GM12878 (cell line): ENCODE results near the gene HCFC1R1. TPM values are rescaled to one million over a fixed set of nuclear protein-coding genes. Genes with fewer than 3 reads are reported as not detected.

Experiments
- ATAC-seq: fragments of 200-7000 bp; cut with Tn5 transposase; 3 replicates; pipeline ENCODE4 v1.9.1; 2020; ENCODE audit warnings: mild to moderate bottlenecking, moderate library complexity
- BruUV-seq: library from RNA; stranded (reverse); fragments of 400-500 nt; replicated peaks from 2 replicates; lab custom pipeline; 2021; lab: Mats Ljungman, UMichigan
- CTCF ChIA-PET: fragments of 300-600 bp; sonication (Branson Sonifier 250); formaldehyde crosslinking; extraction: SDS; loops from one replicate; lab custom pipeline; 2021; ENCODE audit warnings: inconsistent platforms; lab: Yijun Ruan, JAX
- POLR2A ChIA-PET: fragments of 350-600 bp; formaldehyde crosslinking; extraction: SDS; loops from one replicate; lab custom pipeline; 2021; ENCODE audit warnings: inconsistent platforms; lab: Charles Lee
- RAD21 ChIA-PET: fragments of 300-600 bp; sonication (Branson Sonifier 250); formaldehyde crosslinking; loops from one replicate; lab custom pipeline; 2023; ENCODE audit warnings: antibody characterized with exemption; ENCODE audit not compliant: unreplicated experiment; lab: Charles Lee
- SMC1A ChIA-PET: fragments of 300-600 bp; sonication (Branson Sonifier 250); formaldehyde crosslinking; loops from one replicate; lab custom pipeline; 2023; ENCODE audit not compliant: unreplicated experiment, uncharacterized antibody; lab: Charles Lee
- DNase-seq: peaks from one replicate; pipeline ENCODE4 v3.0.0-alpha.2; 2011; ENCODE audit warnings: low read depth, low spot score
- FAIRE-seq: peaks from 3 replicates; lab custom pipeline; 2011; peaks lifted over from hg19 to GRCh38; lab: Jason Lieb, UNC
- H2AFZ ChIP-seq: 2 replicates; pipeline ENCODE4 v1.6.0; 2011; ENCODE audit warnings: low read depth, low read length, control low read depth; ENCODE audit not compliant: control insufficient read depth
- H3K27ac ChIP-seq: 2 replicates; pipeline ENCODE4 v1.5.1; 2011; ENCODE audit warnings: control low read depth; ENCODE audit not compliant: control insufficient read depth, insufficient read depth
- H3K27me3 ChIP-seq, 2 experiments: replicated peaks in 1 of 2; 2 replicates each; pipeline versions ENCODE4 v1.6.0 to v1.6.1; 2011; ENCODE audit warnings: low read length in 1 of 2; ENCODE audit not compliant: control insufficient read depth in 2 of 2, insufficient read depth in 2 of 2
- H3K36me3 ChIP-seq, 2 experiments: 2 replicates each; pipeline ENCODE4 v1.5.1; 2011; ENCODE audit warnings: low read length in 1 of 2; ENCODE audit not compliant: control insufficient read depth in 2 of 2, insufficient read depth in 2 of 2
- H3K4me1 ChIP-seq: 2 replicates; pipeline ENCODE4 v1.6.1; 2011; ENCODE audit warnings: mild to moderate bottlenecking, low read length, moderate library complexity, mixed read lengths; ENCODE audit not compliant: control insufficient read depth, insufficient read depth
- H3K4me2 ChIP-seq: 2 replicates; pipeline ENCODE4 v1.6.0; 2011; ENCODE audit warnings: control low read depth; ENCODE audit not compliant: control insufficient read depth, insufficient read depth
- H3K4me3 ChIP-seq: fragments of 200-600 bp; sonication (generic); 2 replicates; pipeline ENCODE4 v1.5.1; 2016
- H3K79me2 ChIP-seq: 2 replicates; pipeline ENCODE4 v1.6.0; 2011; ENCODE audit warnings: low read length; ENCODE audit not compliant: control insufficient read depth, insufficient read depth
- H3K9ac ChIP-seq: 2 replicates; pipeline ENCODE4 v1.8.0; 2011; ENCODE audit warnings: low read length, control low read depth, mixed read lengths; ENCODE audit not compliant: control insufficient read depth, insufficient read depth
- H3K9me3 ChIP-seq: replicated peaks from 3 replicates; pipeline ENCODE4 v1.5.1; 2011; ENCODE audit warnings: mild to moderate bottlenecking, low read length; ENCODE audit not compliant: control insufficient read depth, insufficient read depth
- H4K20me1 ChIP-seq: 2 replicates; pipeline ENCODE4 v1.6.0; 2011; ENCODE audit not compliant: control insufficient read depth, insufficient read depth
- CEBPB ChIP-seq, 2 experiments: fragments of 150-350 bp in 1 of 2; IDR thresholded peaks; 2 replicates each; pipeline ENCODE4 v1.6.1; 2012 to 2014; ENCODE audit warnings: low read depth in 2 of 2, low read length in 2 of 2, borderline replicate concordance in 1 of 2, inconsistent platforms in 1 of 2
- CREB1 ChIP-seq: IDR thresholded peaks from 2 replicates; pipeline ENCODE4 v1.6.1; 2012; ENCODE audit warnings: low read depth, mild to moderate bottlenecking, inconsistent platforms
- EZH2 ChIP-seq: IDR thresholded peaks from 2 replicates; pipeline ENCODE4 v1.6.1; 2012; ENCODE audit warnings: low read depth, mild to moderate bottlenecking, control low read depth, inconsistent platforms, low read length, borderline replicate concordance; ENCODE audit not compliant: control insufficient read depth
- FOS ChIP-seq: IDR thresholded peaks from 3 replicates; pipeline ENCODE4 v1.6.1; 2011; ENCODE audit warnings: borderline replicate concordance; ENCODE audit not compliant: insufficient read length; ENCODE audit errors: extremely low read depth
- HCFC1 ChIP-seq: fragments of 150-350 bp; IDR thresholded peaks from 2 replicates; pipeline ENCODE4 v1.6.1; 2014; ENCODE audit warnings: low read length
- IKZF1 ChIP-seq: fragments of 450-650 bp; conservative IDR thresholded peaks from 2 replicates; pipeline ENCODE4 v1.6.1; 2017; ENCODE audit warnings: antibody characterized with exemption, mild to moderate bottlenecking
- MTA2 ChIP-seq: fragments of 450-650 bp; IDR thresholded peaks from 2 replicates; pipeline ENCODE4 v1.6.1; 2016; ENCODE audit warnings: low read depth, mild to moderate bottlenecking, moderate library complexity
- NFIC ChIP-seq: IDR thresholded peaks from 2 replicates; pipeline ENCODE4 v1.6.1; 2012; ENCODE audit warnings: low read depth, mild to moderate bottlenecking, inconsistent platforms, low read length, moderate library complexity
- NR2C2 ChIP-seq: IDR thresholded peaks from 2 replicates; pipeline ENCODE4 v1.6.1; 2011; ENCODE audit warnings: borderline replicate concordance, low read depth; ENCODE audit not compliant: control insufficient read depth, insufficient read length
- NRF1 ChIP-seq: conservative IDR thresholded peaks from 2 replicates; pipeline ENCODE4 v1.6.1; 2011; ENCODE audit warnings: mild to moderate bottlenecking, low read depth, low read length, improper control_type of control experiment
- POLR2AphosphoS5 ChIP-seq: IDR thresholded peaks from 2 replicates; pipeline ENCODE4 v1.6.1; 2011; ENCODE audit warnings: mild to moderate bottlenecking, low read length, inconsistent platforms
- POU2F2 ChIP-seq: IDR thresholded peaks from 3 replicates; pipeline ENCODE4 v1.6.1; 2011; ENCODE audit warnings: low read depth, mild to moderate bottlenecking, low read length, borderline replicate concordance
- RAD51 ChIP-seq: fragments of 450-650 bp; IDR thresholded peaks from 2 replicates; pipeline ENCODE4 v1.6.1; 2016; ENCODE audit warnings: moderate library complexity, mild to moderate bottlenecking, inconsistent platforms
- RCOR1 ChIP-seq: conservative IDR thresholded peaks from 2 replicates; pipeline ENCODE4 v1.6.1; 2012; ENCODE audit warnings: low read depth, low read length, improper control_type of control experiment
- RELA ChIP-seq: fragments of 450-650 bp; IDR thresholded peaks from 2 replicates; pipeline ENCODE4 v1.8.0; 2014; ENCODE audit warnings: borderline replicate concordance; ENCODE audit not compliant: partially characterized antibody
- SMC3 ChIP-seq: IDR thresholded peaks from 2 replicates; pipeline ENCODE4 v1.6.1; 2011; ENCODE audit warnings: low read length, improper control_type of control experiment, borderline replicate concordance
- SREBF1 ChIP-seq: IDR thresholded peaks from 2 replicates; pipeline ENCODE4 v1.6.1; 2012; ENCODE audit warnings: mild to moderate bottlenecking, low read length
- SREBF2 ChIP-seq: IDR thresholded peaks from 2 replicates; pipeline ENCODE4 v1.6.1; 2012; ENCODE audit warnings: mild to moderate bottlenecking, low read length
- STAT3 ChIP-seq: IDR thresholded peaks from 2 replicates; pipeline ENCODE4 v1.6.1; 2011; ENCODE audit warnings: low read depth, low read length, improper control_type of control experiment
- WGBS: methylation state at CpG from one replicate; pipeline ENCODE4 v1.1.6; 2016; ENCODE audit warnings: low lambda C conversion rate; ENCODE audit not compliant: insufficient replicate concordance, insufficient coverage; ENCODE audit errors: missing lambda C conversion rate; 5-methylcytosine and 5-hydroxymethylcytosine counted together
- in situ Hi-C: fragments of 300-500 bp; cut with MboI; formaldehyde crosslinking; loops from 9 replicates; pipeline ENCODE4 v1.14.3; 2018; ENCODE audit warnings: mixed read lengths
- intact Hi-C: fragments of 100-400 bp; cut with micrococcal nuclease; formaldehyde crosslinking; loops from one replicate; pipeline ENCODE4 v1.14.2; 2022; ENCODE audit not compliant: unreplicated experiment
- polyA plus RNA-seq, 11 experiments: library from polyadenylated mRNA; depleted of rRNA in 4 of 11; unstranded in 6 of 11; stranded (reverse) in 5 of 11; fragments of >200 nt; fragmentation: Nextera tagmentation in 4 of 11; fragmentation: Illumina TruSeq in 1 of 11; extraction: Ambion mirVana in 4 of 11; extraction: Trizol in 1 of 11; gene quantifications; 1 replicate in 1 of 11; 2 replicates in 10 of 11; pipeline versions ENCODE4 v1.2.1 to v1.2.3, GENCODE V29; 2011 to 2016; ENCODE audit warnings: inconsistent platforms in 2 of 11, missing spikeins in 2 of 11, low read depth in 1 of 11
- total RNA-seq, 4 experiments: library from RNA; depleted of rRNA in 3 of 4; stranded (reverse); fragments of >200 nt in 3 of 4; fragmentation: Illumina TruSeq in 1 of 4; extraction: Trizol in 1 of 4; gene quantifications; 2 replicates each; pipeline versions ENCODE4 v1.2.1 to v1.2.3, GENCODE V29; 2013 to 2021
- TF ChIP-seq, protein P1 (sequence below): fragments of 450-650 bp; conservative IDR thresholded peaks from 2 replicates; pipeline ENCODE4 v1.6.1; 2017; ENCODE audit warnings: mild to moderate bottlenecking, moderate library complexity
- TF ChIP-seq, protein P2 (sequence below): fragments of 450-650 bp; formaldehyde crosslinking; IDR thresholded peaks from 2 replicates; pipeline ENCODE4 v1.4.0; 2022; ENCODE audit warnings: mild to moderate bottlenecking, moderate library complexity

HCFC1R1 gene
- total and polyA plus RNA-seq, 10 of the 15 experiments (the other 5 are each of a cell fraction or from before 2014, with no cell fraction given): 2.8 to 42.5 (median 20.4) TPM

GRCh38 chr16:2983706-2984136 is 40.0 kb downstream of the HCFC1R1 start:
- Histone ChIP-seq H3K79me2 (peaks cover 11% of the 10 kb centered on the region), H4K20me1 (no peaks in the 10 kb centered on the region), H3K27me3 (no peaks in the 10 kb centered on the region), H3K9ac (no peak overlapping the region), H2AFZ (peak overlapping the region; percentile 72), H3K4me3 (peak overlapping the region; percentile 17), H3K27ac (no peak overlapping the region), H3K4me2 (peak overlapping the region; percentile 69), H3K36me3 (no peaks in the 10 kb centered on the region), H3K9me3 (no peaks in the 10 kb centered on the region), H3K4me1 (peaks cover 7% of the 10 kb centered on the region)
- WGBS: 2% methylated on average over 37 of the region's 42 CpGs
- in situ Hi-C loops: no loop called here
- ChIA-PET CTCF (interaction anchor here (1.0 to 2.3 kb wide), 9 partner anchors 14 to 190 kb away, joined by 3 to 13 read pairs (median 6); partner anchors contain the start of genes KREMEN2 and PAQR4), POLR2A (interaction anchor here (0.7 kb wide), 1 partner anchor 38 kb away, joined by 5 read pairs; no protein-coding TSS in a partner anchor), SMC1A (interaction anchor here (1.0 to 1.5 kb wide), 3 partner anchors 14 to 146 kb away, joined by 4 to 5 read pairs (median 5); no protein-coding TSS in a partner anchor), RAD21 (interaction anchor here (1.2 kb wide), 2 partner anchors 57 to 75 kb away, joined by 3 read pairs; no protein-coding TSS in a partner anchor)
- peak; percentile 55 for ATAC-seq
- intact Hi-C loops: loop anchor here (5.0 kb wide), 2 partner anchors 56 to 76 kb away; no protein-coding TSS in a partner anchor
- no peak for DNase-seq
- FAIRE-seq: peak; percentile 81
- BruUV-seq: no TSS peak
- TF ChIP-seq CREB1: no peak
- no peak for TF ChIP-seq RAD51
- TF ChIP-seq STAT3: no peak
- TF ChIP-seq EZH2: no peak
- TF ChIP-seq SMC3: peak; percentile 34; the same call in 1 of the 2 replicates
- no peak for TF ChIP-seq SREBF1
- no peak for TF ChIP-seq MTA2
- TF ChIP-seq, protein P1, sequence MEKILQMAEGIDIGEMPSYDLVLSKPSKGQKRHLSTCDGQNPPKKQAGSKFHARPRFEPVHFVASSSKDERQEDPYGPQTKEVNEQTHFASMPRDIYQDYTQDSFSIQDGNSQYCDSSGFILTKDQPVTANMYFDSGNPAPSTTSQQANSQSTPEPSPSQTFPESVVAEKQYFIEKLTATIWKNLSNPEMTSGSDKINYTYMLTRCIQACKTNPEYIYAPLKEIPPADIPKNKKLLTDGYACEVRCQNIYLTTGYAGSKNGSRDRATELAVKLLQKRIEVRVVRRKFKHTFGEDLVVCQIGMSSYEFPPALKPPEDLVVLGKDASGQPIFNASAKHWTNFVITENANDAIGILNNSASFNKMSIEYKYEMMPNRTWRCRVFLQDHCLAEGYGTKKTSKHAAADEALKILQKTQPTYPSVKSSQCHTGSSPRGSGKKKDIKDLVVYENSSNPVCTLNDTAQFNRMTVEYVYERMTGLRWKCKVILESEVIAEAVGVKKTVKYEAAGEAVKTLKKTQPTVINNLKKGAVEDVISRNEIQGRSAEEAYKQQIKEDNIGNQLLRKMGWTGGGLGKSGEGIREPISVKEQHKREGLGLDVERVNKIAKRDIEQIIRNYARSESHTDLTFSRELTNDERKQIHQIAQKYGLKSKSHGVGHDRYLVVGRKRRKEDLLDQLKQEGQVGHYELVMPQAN: 0 out of 2 replicates have a peak, but pooled peaks have one; percentile 30
- no peak for TF ChIP-seq SREBF2
- TF ChIP-seq IKZF1: peak; percentile 84
- 0 out of 2 replicates have a peak, but pooled peaks have one; percentile 12 for TF ChIP-seq HCFC1
- TF ChIP-seq NFIC: no peak
- TF ChIP-seq FOS: no peak
- TF ChIP-seq CEBPB (IDR thresholded peaks at IDR 0.05; ENCODE audit: borderline replicate concordance in 1 of 2, low read depth in 2 of 2, low read length in 2 of 2): no peak
- no peak for TF ChIP-seq RELA
- TF ChIP-seq NRF1: no peak
- no peak for TF ChIP-seq NR2C2
- TF ChIP-seq POLR2AphosphoS5: no peak
- no peak for TF ChIP-seq POU2F2
- no peak for TF ChIP-seq RCOR1
- TF ChIP-seq, protein P2, sequence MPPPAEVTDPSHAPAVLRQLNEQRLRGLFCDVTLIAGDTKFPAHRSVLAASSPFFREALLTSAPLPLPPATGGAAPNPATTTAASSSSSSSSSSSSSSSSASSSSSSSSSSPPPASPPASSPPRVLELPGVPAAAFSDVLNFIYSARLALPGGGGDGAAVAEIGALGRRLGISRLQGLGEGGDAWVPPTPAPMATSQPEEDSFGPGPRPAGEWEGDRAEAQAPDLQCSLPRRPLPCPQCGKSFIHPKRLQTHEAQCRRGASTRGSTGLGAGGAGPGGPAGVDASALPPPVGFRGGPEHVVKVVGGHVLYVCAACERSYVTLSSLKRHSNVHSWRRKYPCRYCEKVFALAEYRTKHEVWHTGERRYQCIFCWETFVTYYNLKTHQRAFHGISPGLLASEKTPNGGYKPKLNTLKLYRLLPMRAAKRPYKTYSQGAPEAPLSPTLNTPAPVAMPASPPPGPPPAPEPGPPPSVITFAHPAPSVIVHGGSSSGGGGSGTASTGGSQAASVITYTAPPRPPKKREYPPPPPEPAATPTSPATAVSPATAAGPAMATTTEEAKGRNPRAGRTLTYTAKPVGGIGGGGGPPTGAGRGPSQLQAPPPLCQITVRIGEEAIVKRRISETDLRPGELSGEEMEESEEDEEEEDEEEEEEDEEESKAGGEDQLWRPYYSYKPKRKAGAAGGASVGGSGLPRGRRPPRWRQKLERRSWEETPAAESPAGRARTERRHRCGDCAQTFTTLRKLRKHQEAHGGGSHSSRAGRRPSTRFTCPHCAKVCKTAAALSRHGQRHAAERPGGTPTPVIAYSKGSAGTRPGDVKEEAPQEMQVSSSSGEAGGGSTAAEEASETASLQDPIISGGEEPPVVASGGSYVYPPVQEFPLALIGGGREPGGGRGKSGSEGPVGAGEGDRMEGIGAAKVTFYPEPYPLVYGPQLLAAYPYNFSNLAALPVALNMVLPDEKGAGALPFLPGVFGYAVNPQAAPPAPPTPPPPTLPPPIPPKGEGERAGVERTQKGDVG (CRISPR knock-in tag): no peak
